ENCODE data around the gene KDM6A.

- TF ChIP-seq CTCF (conservative IDR thresholded peaks at IDR 0.05 in 1 of 2, IDR thresholded peaks at IDR 0.05 in 1 of 2; ENCODE audit: extremely low read depth in 1 of 2, insufficient read depth in 1 of 2, low read depth in 1 of 2, low read length in 2 of 2) (no peak), EZH2 (IDR thresholded peaks at IDR 0.05; ENCODE audit: borderline replicate concordance, low read length) (no peak)
Measured at GRCh38 chrX:44962944-44963343, 90.0 kb downstream of the KDM6A start.

All from mammary epithelial cell (primary cell).